GM23338 (cell line): ENCODE measurements around the gene TSPAN12.

ENCODE experiments used
- CREB1 ChIP-seq: fragments of 250-450 bp; sonication (Bioruptor Pico); IDR thresholded peaks from 2 replicates; pipeline ENCODE4 v1.5.0; 2020; ENCODE audit warnings: low read depth, mild to moderate bottlenecking, moderate library complexity
- EZH2 ChIP-seq: fragments of 200-600 bp; sonication (generic); IDR thresholded peaks from one replicate; pipeline ENCODE4 v1.8.0; 2017; ENCODE audit warnings: antibody characterized with exemption, mild to moderate bottlenecking, low read depth; ENCODE audit not compliant: unreplicated experiment
- EZH2phosphoT487 ChIP-seq: fragments of 200-600 bp; sonication (generic); IDR thresholded peaks from one replicate; pipeline ENCODE4 v1.8.1; 2018; ENCODE audit warnings: antibody characterized with exemption; ENCODE audit not compliant: unreplicated experiment
- JUNB ChIP-seq: IDR thresholded peaks from one replicate; pipeline ENCODE4 v1.6.1; 2016; ENCODE audit warnings: antibody characterized with exemption; ENCODE audit not compliant: unreplicated experiment
- NANOG ChIP-seq: IDR thresholded peaks from 2 replicates; pipeline ENCODE4 v1.6.1; 2016; ENCODE audit warnings: antibody characterized with exemption, borderline replicate concordance
- POLR2AphosphoS5 ChIP-seq: IDR thresholded peaks from 2 replicates; pipeline ENCODE4 v1.6.1; 2016; ENCODE audit warnings: antibody characterized with exemption, low read depth
- STAT1 ChIP-seq: IDR thresholded peaks from one replicate; pipeline ENCODE4 v1.6.1; 2016; ENCODE audit warnings: antibody characterized with exemption; ENCODE audit not compliant: unreplicated experiment
- ZNF114 ChIP-seq: fragments of 250-450 bp; sonication (Bioruptor Pico); IDR thresholded peaks from 2 replicates; pipeline ENCODE4 v1.5.0; 2020; ENCODE audit warnings: mild to moderate bottlenecking, moderate library complexity
- ZNF331 ChIP-seq: fragments of 250-450 bp; sonication (Bioruptor Pico); IDR thresholded peaks from 2 replicates; pipeline ENCODE4 v1.5.0; 2020; ENCODE audit warnings: low read depth, mild to moderate bottlenecking, moderate library complexity
- TF ChIP-seq, protein P1 (sequence below), 2 experiments: fragments of 200-600 bp in 1 of 2; sonication (generic) in 1 of 2; conservative IDR thresholded peaks; 2 replicates each; pipeline versions ENCODE4 v1.5.1 to v1.6.1; 2016 to 2017; ENCODE audit warnings: antibody characterized with exemption in 2 of 2, low read depth in 2 of 2, mild to moderate bottlenecking in 2 of 2, moderate library complexity in 1 of 2
- TF ChIP-seq, protein P2 (sequence below): IDR thresholded peaks from one replicate; pipeline ENCODE4 v1.6.1; 2018; ENCODE audit warnings: antibody characterized with exemption; ENCODE audit not compliant: unreplicated experiment
- TF ChIP-seq, protein P3 (sequence below): IDR thresholded peaks from 2 replicates; pipeline ENCODE4 v1.6.1; 2016; ENCODE audit warnings: antibody characterized with exemption
- TF ChIP-seq, protein P4 (sequence below): fragments of 250-450 bp; sonication (Bioruptor Pico); IDR thresholded peaks from 2 replicates; pipeline ENCODE4 v1.5.0; 2020; ENCODE audit warnings: mild to moderate bottlenecking, moderate library complexity

DNA sequence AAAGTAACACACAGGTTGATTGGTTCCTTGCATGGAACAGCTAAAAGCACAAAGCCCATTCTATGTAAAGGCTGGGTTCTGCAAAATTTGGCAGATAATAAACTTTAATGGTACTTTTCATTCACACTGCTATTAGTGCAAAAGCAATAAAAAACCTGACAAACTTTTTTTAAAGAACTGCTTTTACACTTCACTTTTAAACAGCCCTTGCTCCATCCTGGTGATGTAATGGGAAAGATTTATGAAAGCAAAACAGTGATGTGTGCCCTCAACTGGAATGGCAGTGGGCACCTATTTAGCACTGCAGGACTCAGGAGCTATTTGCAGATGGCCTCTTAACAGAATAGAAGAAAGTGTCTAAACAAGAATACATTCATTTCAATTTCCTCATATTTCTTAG lies 44.9 kb downstream of the TSPAN12 start:
- TF ChIP-seq, protein P1, sequence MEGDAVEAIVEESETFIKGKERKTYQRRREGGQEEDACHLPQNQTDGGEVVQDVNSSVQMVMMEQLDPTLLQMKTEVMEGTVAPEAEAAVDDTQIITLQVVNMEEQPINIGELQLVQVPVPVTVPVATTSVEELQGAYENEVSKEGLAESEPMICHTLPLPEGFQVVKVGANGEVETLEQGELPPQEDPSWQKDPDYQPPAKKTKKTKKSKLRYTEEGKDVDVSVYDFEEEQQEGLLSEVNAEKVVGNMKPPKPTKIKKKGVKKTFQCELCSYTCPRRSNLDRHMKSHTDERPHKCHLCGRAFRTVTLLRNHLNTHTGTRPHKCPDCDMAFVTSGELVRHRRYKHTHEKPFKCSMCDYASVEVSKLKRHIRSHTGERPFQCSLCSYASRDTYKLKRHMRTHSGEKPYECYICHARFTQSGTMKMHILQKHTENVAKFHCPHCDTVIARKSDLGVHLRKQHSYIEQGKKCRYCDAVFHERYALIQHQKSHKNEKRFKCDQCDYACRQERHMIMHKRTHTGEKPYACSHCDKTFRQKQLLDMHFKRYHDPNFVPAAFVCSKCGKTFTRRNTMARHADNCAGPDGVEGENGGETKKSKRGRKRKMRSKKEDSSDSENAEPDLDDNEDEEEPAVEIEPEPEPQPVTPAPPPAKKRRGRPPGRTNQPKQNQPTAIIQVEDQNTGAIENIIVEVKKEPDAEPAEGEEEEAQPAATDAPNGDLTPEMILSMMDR (conservative IDR thresholded peaks at IDR 0.05; ENCODE audit: low read depth in 2 of 2), result no peak
- TF ChIP-seq POLR2AphosphoS5 (no peak), EZH2phosphoT487 (no peak), CREB1 (no peak), EZH2 (no peak), JUNB (no peak), ZNF331 (CRISPR knock-in tag) (no peak), ZNF114 (CRISPR knock-in tag) (no peak), STAT1 (no peak), NANOG (no peak)
- TF ChIP-seq, protein P2, sequence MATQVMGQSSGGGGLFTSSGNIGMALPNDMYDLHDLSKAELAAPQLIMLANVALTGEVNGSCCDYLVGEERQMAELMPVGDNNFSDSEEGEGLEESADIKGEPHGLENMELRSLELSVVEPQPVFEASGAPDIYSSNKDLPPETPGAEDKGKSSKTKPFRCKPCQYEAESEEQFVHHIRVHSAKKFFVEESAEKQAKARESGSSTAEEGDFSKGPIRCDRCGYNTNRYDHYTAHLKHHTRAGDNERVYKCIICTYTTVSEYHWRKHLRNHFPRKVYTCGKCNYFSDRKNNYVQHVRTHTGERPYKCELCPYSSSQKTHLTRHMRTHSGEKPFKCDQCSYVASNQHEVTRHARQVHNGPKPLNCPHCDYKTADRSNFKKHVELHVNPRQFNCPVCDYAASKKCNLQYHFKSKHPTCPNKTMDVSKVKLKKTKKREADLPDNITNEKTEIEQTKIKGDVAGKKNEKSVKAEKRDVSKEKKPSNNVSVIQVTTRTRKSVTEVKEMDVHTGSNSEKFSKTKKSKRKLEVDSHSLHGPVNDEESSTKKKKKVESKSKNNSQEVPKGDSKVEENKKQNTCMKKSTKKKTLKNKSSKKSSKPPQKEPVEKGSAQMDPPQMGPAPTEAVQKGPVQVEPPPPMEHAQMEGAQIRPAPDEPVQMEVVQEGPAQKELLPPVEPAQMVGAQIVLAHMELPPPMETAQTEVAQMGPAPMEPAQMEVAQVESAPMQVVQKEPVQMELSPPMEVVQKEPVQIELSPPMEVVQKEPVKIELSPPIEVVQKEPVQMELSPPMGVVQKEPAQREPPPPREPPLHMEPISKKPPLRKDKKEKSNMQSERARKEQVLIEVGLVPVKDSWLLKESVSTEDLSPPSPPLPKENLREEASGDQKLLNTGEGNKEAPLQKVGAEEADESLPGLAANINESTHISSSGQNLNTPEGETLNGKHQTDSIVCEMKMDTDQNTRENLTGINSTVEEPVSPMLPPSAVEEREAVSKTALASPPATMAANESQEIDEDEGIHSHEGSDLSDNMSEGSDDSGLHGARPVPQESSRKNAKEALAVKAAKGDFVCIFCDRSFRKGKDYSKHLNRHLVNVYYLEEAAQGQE, result no peak
- TF ChIP-seq, protein P3, sequence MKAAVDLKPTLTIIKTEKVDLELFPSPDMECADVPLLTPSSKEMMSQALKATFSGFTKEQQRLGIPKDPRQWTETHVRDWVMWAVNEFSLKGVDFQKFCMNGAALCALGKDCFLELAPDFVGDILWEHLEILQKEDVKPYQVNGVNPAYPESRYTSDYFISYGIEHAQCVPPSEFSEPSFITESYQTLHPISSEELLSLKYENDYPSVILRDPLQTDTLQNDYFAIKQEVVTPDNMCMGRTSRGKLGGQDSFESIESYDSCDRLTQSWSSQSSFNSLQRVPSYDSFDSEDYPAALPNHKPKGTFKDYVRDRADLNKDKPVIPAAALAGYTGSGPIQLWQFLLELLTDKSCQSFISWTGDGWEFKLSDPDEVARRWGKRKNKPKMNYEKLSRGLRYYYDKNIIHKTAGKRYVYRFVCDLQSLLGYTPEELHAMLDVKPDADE, result no peak
- TF ChIP-seq, protein P4, sequence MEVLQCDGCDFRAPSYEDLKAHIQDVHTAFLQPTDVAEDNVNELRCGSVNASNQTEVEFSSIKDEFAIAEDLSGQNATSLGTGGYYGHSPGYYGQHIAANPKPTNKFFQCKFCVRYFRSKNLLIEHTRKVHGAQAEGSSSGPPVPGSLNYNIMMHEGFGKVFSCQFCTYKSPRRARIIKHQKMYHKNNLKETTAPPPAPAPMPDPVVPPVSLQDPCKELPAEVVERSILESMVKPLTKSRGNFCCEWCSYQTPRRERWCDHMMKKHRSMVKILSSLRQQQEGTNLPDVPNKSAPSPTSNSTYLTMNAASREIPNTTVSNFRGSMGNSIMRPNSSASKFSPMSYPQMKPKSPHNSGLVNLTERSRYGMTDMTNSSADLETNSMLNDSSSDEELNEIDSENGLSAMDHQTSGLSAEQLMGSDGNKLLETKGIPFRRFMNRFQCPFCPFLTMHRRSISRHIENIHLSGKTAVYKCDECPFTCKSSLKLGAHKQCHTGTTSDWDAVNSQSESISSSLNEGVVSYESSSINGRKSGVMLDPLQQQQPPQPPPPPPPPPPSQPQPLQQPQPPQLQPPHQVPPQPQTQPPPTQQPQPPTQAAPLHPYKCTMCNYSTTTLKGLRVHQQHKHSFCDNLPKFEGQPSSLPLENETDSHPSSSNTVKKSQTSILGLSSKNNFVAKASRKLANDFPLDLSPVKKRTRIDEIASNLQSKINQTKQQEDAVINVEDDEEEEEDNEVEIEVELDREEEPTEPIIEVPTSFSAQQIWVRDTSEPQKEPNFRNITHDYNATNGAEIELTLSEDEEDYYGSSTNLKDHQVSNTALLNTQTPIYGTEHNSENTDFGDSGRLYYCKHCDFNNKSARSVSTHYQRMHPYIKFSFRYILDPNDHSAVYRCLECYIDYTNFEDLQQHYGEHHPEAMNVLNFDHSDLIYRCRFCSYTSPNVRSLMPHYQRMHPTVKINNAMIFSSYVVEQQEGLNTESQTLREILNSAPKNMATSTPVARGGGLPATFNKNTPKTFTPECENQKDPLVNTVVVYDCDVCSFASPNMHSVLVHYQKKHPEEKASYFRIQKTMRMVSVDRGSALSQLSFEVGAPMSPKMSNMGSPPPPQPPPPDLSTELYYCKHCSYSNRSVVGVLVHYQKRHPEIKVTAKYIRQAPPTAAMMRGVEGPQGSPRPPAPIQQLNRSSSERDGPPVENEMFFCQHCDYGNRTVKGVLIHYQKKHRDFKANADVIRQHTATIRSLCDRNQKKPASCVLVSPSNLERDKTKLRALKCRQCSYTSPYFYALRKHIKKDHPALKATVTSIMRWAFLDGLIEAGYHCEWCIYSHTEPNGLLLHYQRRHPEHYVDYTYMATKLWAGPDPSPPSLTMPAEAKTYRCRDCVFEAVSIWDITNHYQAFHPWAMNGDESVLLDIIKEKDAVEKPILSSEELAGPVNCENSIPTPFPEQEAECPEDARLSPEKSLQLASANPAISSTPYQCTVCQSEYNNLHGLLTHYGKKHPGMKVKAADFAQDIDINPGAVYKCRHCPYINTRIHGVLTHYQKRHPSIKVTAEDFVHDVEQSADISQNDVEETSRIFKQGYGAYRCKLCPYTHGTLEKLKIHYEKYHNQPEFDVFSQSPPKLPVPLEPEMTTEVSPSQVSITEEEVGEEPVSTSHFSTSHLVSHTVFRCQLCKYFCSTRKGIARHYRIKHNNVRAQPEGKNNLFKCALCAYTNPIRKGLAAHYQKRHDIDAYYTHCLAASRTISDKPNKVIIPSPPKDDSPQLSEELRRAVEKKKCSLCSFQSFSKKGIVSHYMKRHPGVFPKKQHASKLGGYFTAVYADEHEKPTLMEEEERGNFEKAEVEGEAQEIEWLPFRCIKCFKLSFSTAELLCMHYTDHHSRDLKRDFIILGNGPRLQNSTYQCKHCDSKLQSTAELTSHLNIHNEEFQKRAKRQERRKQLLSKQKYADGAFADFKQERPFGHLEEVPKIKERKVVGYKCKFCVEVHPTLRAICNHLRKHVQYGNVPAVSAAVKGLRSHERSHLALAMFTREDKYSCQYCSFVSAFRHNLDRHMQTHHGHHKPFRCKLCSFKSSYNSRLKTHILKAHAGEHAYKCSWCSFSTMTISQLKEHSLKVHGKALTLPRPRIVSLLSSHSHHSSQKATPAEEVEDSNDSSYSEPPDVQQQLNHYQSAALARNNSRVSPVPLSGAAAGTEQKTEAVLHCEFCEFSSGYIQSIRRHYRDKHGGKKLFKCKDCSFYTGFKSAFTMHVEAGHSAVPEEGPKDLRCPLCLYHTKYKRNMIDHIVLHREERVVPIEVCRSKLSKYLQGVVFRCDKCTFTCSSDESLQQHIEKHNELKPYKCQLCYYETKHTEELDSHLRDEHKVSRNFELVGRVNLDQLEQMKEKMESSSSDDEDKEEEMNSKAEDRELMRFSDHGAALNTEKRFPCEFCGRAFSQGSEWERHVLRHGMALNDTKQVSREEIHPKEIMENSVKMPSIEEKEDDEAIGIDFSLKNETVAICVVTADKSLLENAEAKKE (CRISPR knock-in tag), result no peak
